ENCODE measurements around the gene ZNF532. TPM values are rescaled to one million over a fixed set of nuclear protein-coding genes. Genes with fewer than 3 reads are reported as not detected.
"Not testable (repeated sequence)": the region's sequence is repeated elsewhere in the genome, so short reads cannot be mapped to it uniquely, and the experiment has no call there.

Gene ZNF532
- total RNA-seq, 4 donors from 2014 or later = 48.3 to 128 (median 96.2) TPM

DNA sequence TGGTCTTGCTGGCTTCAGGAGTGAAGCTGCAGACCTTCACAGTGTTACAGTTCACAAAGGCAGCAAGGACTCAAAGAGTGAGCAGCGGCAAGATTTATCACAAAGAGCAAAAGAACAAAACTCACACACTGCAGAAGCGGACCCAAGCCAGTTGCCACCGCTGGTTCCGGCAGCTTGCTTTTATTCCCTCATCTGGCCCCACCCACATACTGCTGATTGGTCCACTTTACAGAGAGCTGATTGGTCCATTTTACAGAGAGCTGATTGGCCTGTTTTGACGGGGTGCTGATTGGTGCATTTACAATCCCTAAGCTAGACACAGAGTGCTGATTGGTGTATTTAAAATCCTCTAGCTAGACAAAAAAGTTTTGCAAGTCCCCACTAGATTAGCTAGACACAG lies 37.2 kb upstream of the ZNF532 start:
- Histone ChIP-seq H3K4me1 (no peaks in the 10 kb centered on the region), H3K9me3 (no peaks in the 10 kb centered on the region), H3K27ac (no peak overlapping the region), H3K36me3 (no peaks in the 10 kb centered on the region), H3K4me3 (no peak overlapping the region), H3K27me3 (no peaks in the 10 kb centered on the region)
- TF ChIP-seq, protein P1, sequence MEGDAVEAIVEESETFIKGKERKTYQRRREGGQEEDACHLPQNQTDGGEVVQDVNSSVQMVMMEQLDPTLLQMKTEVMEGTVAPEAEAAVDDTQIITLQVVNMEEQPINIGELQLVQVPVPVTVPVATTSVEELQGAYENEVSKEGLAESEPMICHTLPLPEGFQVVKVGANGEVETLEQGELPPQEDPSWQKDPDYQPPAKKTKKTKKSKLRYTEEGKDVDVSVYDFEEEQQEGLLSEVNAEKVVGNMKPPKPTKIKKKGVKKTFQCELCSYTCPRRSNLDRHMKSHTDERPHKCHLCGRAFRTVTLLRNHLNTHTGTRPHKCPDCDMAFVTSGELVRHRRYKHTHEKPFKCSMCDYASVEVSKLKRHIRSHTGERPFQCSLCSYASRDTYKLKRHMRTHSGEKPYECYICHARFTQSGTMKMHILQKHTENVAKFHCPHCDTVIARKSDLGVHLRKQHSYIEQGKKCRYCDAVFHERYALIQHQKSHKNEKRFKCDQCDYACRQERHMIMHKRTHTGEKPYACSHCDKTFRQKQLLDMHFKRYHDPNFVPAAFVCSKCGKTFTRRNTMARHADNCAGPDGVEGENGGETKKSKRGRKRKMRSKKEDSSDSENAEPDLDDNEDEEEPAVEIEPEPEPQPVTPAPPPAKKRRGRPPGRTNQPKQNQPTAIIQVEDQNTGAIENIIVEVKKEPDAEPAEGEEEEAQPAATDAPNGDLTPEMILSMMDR (IDR thresholded peaks at IDR 0.05) = no peak
- TF ChIP-seq EP300 (IDR thresholded peaks at IDR 0.05) = no peak
- no peak for TF ChIP-seq POLR2A (IDR thresholded peaks at IDR 0.05)
- no peak for TF ChIP-seq POLR2AphosphoS5 (IDR thresholded peaks at IDR 0.05)
- WGBS, 2 donors (ENCODE audit: low coverage in 1 of 2) = 100% methylated on average over 1 of the region's 5 CpGs; no CpG with 5 or more reads in 1 of the 2 donors
- ATAC-seq = no peak

DNA sequence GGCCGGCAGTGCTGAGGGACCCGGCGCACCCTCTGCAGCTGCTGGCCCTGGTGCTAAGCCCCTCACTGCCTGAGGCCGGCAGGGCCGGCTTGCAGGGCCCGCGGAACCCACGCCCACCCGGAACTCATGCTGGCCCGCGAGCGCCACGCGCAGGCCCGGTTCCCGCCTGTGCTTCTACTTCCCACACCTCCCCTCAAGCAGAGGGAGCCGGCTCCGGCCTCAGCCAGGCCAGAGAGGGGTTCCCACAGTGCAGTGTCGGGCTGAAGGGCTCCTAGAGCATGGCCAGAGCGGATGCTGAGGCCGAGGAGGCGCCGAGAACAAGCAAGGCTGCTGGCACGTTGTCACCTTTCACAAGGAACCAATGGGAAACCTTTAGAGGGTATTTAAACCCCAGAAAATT lies 36.8 kb upstream of the ZNF532 start:
- Histone ChIP-seq H3K27ac (no peak overlapping the region), H3K4me3 (no peak overlapping the region), H3K27me3 (no peaks in the 10 kb centered on the region), H3K4me1 (no peaks in the 10 kb centered on the region), H3K36me3 (no peaks in the 10 kb centered on the region), H3K9me3 (no peaks in the 10 kb centered on the region)
- WGBS, 2 donors (ENCODE audit: low coverage in 1 of 2) = no CpG with 5 or more reads among the region's 24 CpGs
- ATAC-seq = no peak
- TF ChIP-seq POLR2A (IDR thresholded peaks at IDR 0.05) = no peak
- no peak for TF ChIP-seq EP300 (IDR thresholded peaks at IDR 0.05)

GRCh38 chr18:58828399-58829121 lies 36.1 kb upstream of the ZNF532 start:
- H3K9me3 ChIP-seq = no peaks in the 10 kb centered on the region
- no peaks in the 10 kb centered on the region for H3K36me3 ChIP-seq
- H3K27ac ChIP-seq = no peak overlapping the region
- ATAC-seq = no peak
- 77 to 83% methylated on average over 7 to 11 of the region's 12 CpGs for WGBS, 2 donors (ENCODE audit: low coverage in 1 of 2)
- TF ChIP-seq POLR2AphosphoS5 (IDR thresholded peaks at IDR 0.05) (no peak), EP300 (IDR thresholded peaks at IDR 0.05) (no peak), POLR2A (IDR thresholded peaks at IDR 0.05) (no peak)
- TF ChIP-seq, protein P1 (IDR thresholded peaks at IDR 0.05) = no peak
- no peak overlapping the region for H3K4me3 ChIP-seq
- H3K27me3 ChIP-seq = no peaks in the 10 kb centered on the region
- H3K4me1 ChIP-seq = no peaks in the 10 kb centered on the region

DNA sequence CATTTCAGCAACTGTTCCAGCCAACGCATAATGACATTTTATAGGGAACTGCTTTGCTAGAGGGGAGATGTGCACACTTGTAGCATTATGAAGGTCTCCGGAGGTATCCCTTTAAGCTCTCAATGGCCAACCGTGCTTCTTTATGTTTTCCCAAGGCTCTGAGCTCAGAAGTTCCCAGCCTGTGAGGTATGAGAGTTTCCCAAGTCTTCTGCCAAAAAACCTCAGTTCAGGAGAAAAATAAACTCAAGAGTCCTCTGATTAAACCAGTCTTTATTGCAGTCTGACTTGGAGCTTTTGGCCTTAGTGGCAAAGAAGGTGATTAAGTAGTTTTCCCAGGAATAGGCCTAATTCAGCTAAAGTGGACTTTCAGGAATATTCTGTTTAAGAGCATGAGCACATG lies 35.4 kb upstream of the ZNF532 start:
- H3K9me3 ChIP-seq = no peaks in the 10 kb centered on the region
- no peaks in the 10 kb centered on the region for H3K27me3 ChIP-seq
- H3K4me3 ChIP-seq = no peak overlapping the region
- H3K36me3 ChIP-seq = no peaks in the 10 kb centered on the region
- no peak for TF ChIP-seq POLR2AphosphoS5 (IDR thresholded peaks at IDR 0.05)
- no peak for TF ChIP-seq EP300 (IDR thresholded peaks at IDR 0.05)
- TF ChIP-seq POLR2A (IDR thresholded peaks at IDR 0.05) = no peak
- TF ChIP-seq, protein P1 (IDR thresholded peaks at IDR 0.05) = no peak
- WGBS, 2 donors (ENCODE audit: low coverage in 1 of 2) = 68 to 70% methylated on average over 3 of the region's 3 CpGs
- no peak for ATAC-seq
- no peak overlapping the region for H3K27ac ChIP-seq
- H3K4me1 ChIP-seq = no peaks in the 10 kb centered on the region

DNA sequence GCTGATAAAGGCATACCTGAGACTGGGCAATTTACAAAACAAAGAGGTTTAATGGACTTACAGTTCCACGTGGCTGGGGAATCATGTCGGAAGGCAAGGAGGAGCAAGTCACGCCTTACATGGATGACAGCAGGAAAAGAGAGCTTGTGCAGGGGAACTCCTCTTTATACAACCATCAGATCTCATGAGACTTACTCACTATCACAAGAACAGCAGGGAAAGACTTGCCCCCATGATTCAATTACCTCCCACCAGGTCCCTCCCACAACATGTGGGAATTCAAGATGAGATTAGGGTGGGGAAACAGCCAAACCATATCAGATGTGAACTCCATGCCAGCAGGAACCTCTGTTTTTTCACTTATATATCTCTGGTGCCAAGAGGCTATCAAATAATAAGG lies 34.8 kb upstream of the ZNF532 start:
- not testable (repeated sequence) for H3K36me3 ChIP-seq, H3K4me1 ChIP-seq, H3K9me3 ChIP-seq, ATAC-seq, H3K4me3 ChIP-seq, H3K27ac ChIP-seq, H3K27me3 ChIP-seq
- WGBS, 2 donors (ENCODE audit: low coverage in 1 of 2) = 88 to 90% methylated on average over 2 to 3 of the region's 3 CpGs

- no peak overlapping the region for H3K27ac ChIP-seq
- no peaks in the 10 kb centered on the region for H3K4me1 ChIP-seq
- WGBS, 2 donors (ENCODE audit: low coverage in 1 of 2) = 71% methylated on average over 1 of the region's 1 CpG; no CpG with 5 or more reads in 1 of the 2 donors
- no peaks in the 10 kb centered on the region for H3K27me3 ChIP-seq
- H3K36me3 ChIP-seq = no peaks in the 10 kb centered on the region
- H3K9me3 ChIP-seq = no peaks in the 10 kb centered on the region
- no peak for ATAC-seq
- no peak overlapping the region for H3K4me3 ChIP-seq
- TF ChIP-seq POLR2A (IDR thresholded peaks at IDR 0.05) (no peak), POLR2AphosphoS5 (IDR thresholded peaks at IDR 0.05) (no peak), EP300 (IDR thresholded peaks at IDR 0.05) (no peak)
- TF ChIP-seq, protein P1 (IDR thresholded peaks at IDR 0.05) = no peak
Observed at GRCh38 chr18:58831606-58832005, 33.1 kb upstream of the ZNF532 start.
